Fibroblast of villous mesenchyme (primary cell): ENCODE results near the gene ACAA1. TPM values are rescaled to one million over a fixed set of nuclear protein-coding genes. Genes with fewer than 3 reads are reported as not detected.
"Not testable (repeated sequence)": the region's sequence is repeated elsewhere in the genome, so short reads cannot be mapped to it uniquely, and the experiment has no call there.

Experiments used
- DNase-seq: peaks from one replicate; pipeline ENCODE4 v3.0.0-alpha.2; 2010; ENCODE audit warnings: low read depth
- H3K4me3 ChIP-seq: 2 replicates; pipeline ENCODE4 v1.5.1; 2011; ENCODE audit warnings: low read depth, mild to moderate bottlenecking, low read length
- CTCF ChIP-seq: IDR thresholded peaks from 2 replicates; pipeline ENCODE4 v1.5.1; 2012; ENCODE audit warnings: low read depth, mild to moderate bottlenecking, low read length; ENCODE audit not compliant: insufficient read depth
- total RNA-seq: library from RNA; depleted of rRNA; stranded (reverse); fragments of >200 nt; gene quantifications from 2 replicates; pipeline ENCODE4 v1.2.3, GENCODE V29; 2012

Gene ACAA1
- total RNA-seq, 1 donor: 18.1 TPM

- TF ChIP-seq CTCF: no peak
- DNase-seq: no peak
- no peak overlapping the region for H3K4me3 ChIP-seq
These were observed 26.4 kb upstream of the ACAA1 start for GRCh38 chr3:38163117-38163840.

GRCh38 chr3:38160704-38161103 is 23.8 kb upstream of the ACAA1 start:
- DNase-seq: not testable (repeated sequence)

GRCh38 chr3:38158472-38158871 is 21.5 kb upstream of the ACAA1 start:
- no peak for DNase-seq
- no peak overlapping the region for H3K4me3 ChIP-seq
- no peak for TF ChIP-seq CTCF

More at GRCh38 chr3:38160704-38161103, 23.8 kb upstream of the ACAA1 start:
- H3K4me3 ChIP-seq: not testable (repeated sequence)

- no peak overlapping the region for H3K4me3 ChIP-seq
- DNase-seq: no peak
- no peak for TF ChIP-seq CTCF
These were observed 20.7 kb upstream of the ACAA1 start for GRCh38 chr3:38157595-38157994.

GRCh38 chr3:38157117-38157516 is 20.2 kb upstream of the ACAA1 start:
- no peak for TF ChIP-seq CTCF
- DNase-seq: no peak
- no peak overlapping the region for H3K4me3 ChIP-seq

GRCh38 chr3:38155825-38156224 is 18.9 kb upstream of the ACAA1 start:
- TF ChIP-seq CTCF: no peak
- no peak overlapping the region for H3K4me3 ChIP-seq
- no peak for DNase-seq

- TF ChIP-seq CTCF: no peak
- DNase-seq: no peak
- H3K4me3 ChIP-seq: no peak overlapping the region
These were observed 17.8 kb upstream of the ACAA1 start for GRCh38 chr3:38154625-38155255.
